ENCODE measurements around the gene OR8H3. TPM values are rescaled to one million over a fixed set of nuclear protein-coding genes. Genes with fewer than 3 reads are reported as not detected.

Gene OR8H3
- total RNA-seq, 4 donors from 2014 or later, result not detected

GRCh38 chr11:56160217-56160616, 38.0 kb downstream of the OR8H3 start, which contains the start of gene OR8K5:
TSS of gene OR8K5 (minus strand) at chr11:56160317. CDS start at chr11:56160317, 0 bp downstream.
- TF ChIP-seq CTCF (IDR thresholded peaks at IDR 0.05; ENCODE audit: low read depth), result no peak

- TF ChIP-seq CTCF (IDR thresholded peaks at IDR 0.05; ENCODE audit: low read depth), result no peak
These were observed 41.6 kb downstream of the OR8H3 start for GRCh38 chr11:56163804-56164203.

- TF ChIP-seq CTCF (IDR thresholded peaks at IDR 0.05; ENCODE audit: low read depth), result no peak
These were observed 50.2 kb downstream of the OR8H3 start for GRCh38 chr11:56172256-56172830.

Small RNA genes within 50 kb of the gene (small RNA-seq; reads per million reads assigned to genes)
- gene OR8I4P, result not detected

Other genes starting within 250 kb of the OR8H3 start
- gene TRIM51, start 239.1 kb upstream of the OR8H3 start, total RNA-seq, result not detected
- not detected for gene OR5W2, start 207.8 kb upstream of the OR8H3 start, total RNA-seq
- gene OR5I1, start 186.0 kb upstream of the OR8H3 start, total RNA-seq, result not detected
- gene OR10AG1, start 152.4 kb upstream of the OR8H3 start, total RNA-seq, result not detected
- gene OR5F1, start 127.7 kb upstream of the OR8H3 start, total RNA-seq, result not detected
- gene OR5AS1, start 94.7 kb upstream of the OR8H3 start, total RNA-seq, result not detected
- gene OR8I2, start 29.1 kb upstream of the OR8H3 start, total RNA-seq, result not detected
- gene OR8H2, start 18.7 kb upstream of the OR8H3 start, total RNA-seq, result not detected
- not detected for gene OR8J3, start 17.8 kb downstream of the OR8H3 start, total RNA-seq
- not detected for gene OR8K5, start 37.9 kb downstream of the OR8H3 start, total RNA-seq
- gene OR5J2, start 54.2 kb downstream of the OR8H3 start, total RNA-seq, result not detected
- not detected for gene OR5T2, start 111.9 kb downstream of the OR8H3 start, total RNA-seq
- not detected for gene OR5T3, start 129.9 kb downstream of the OR8H3 start, total RNA-seq
- not detected for gene OR5T1, start 151.8 kb downstream of the OR8H3 start, total RNA-seq
- not detected for gene OR8H1, start 169.9 kb downstream of the OR8H3 start, total RNA-seq
- not detected for gene OR8K3, start 192.8 kb downstream of the OR8H3 start, total RNA-seq
- not detected for gene OR8K1, start 223.7 kb downstream of the OR8H3 start, total RNA-seq
- gene OR8J1, start 231.9 kb downstream of the OR8H3 start, total RNA-seq, result not detected

Measured in subcutaneous adipose tissue (tissue), 4 donors.